ENCODE measurements around the gene ASNSD1. TPM values are rescaled to one million over a fixed set of nuclear protein-coding genes. Genes with fewer than 3 reads are reported as not detected.

ASNSD1 gene
- total RNA-seq, 1 experiment from 2014 or later: 49.5 TPM

- Histone ChIP-seq H3K9me3 (no peaks in the 10 kb centered on the region), H3K36me3 (no peaks in the 10 kb centered on the region), H3K27me3 (no peaks in the 10 kb centered on the region), H3K4me3 (no peak overlapping the region)
- DNase-seq: no peak
Observed at GRCh38 chr2:189719571-189719970, 58.3 kb downstream of the ASNSD1 start.

Other genes starting within 250 kb of the ASNSD1 start
- gene WDR75, start 220.0 kb upstream of the ASNSD1 start, total RNA-seq (2014; rRNA removed; shearing (Covaris generic); ENCODE audit: low replicate concordance): 52.8 and 68.4 TPM in 2 replicates
- 0.13 TPM in 1 of 2 replicates, not detected in the other for gene SLC40A1, start 80.7 kb upstream of the ASNSD1 start, total RNA-seq (2014; rRNA removed; shearing (Covaris generic); ENCODE audit: low replicate concordance)
- gene ANKAR, start 13.2 kb downstream of the ASNSD1 start, total RNA-seq (2014; rRNA removed; shearing (Covaris generic); ENCODE audit: low replicate concordance): 0.17 and 3.9 TPM in 2 replicates
- 8.9 and 12.0 TPM in 2 replicates for gene OSGEPL1, start 101.3 kb downstream of the ASNSD1 start, total RNA-seq (2014; rRNA removed; shearing (Covaris generic); ENCODE audit: low replicate concordance)
- gene ORMDL1, start 122.9 kb downstream of the ASNSD1 start, total RNA-seq (2014; rRNA removed; shearing (Covaris generic); ENCODE audit: low replicate concordance): 63.5 and 98.7 TPM in 2 replicates
- 23.9 and 35.5 TPM in 2 replicates for gene PMS1, start 123.0 kb downstream of the ASNSD1 start, total RNA-seq (2014; rRNA removed; shearing (Covaris generic); ENCODE audit: low replicate concordance)